ENCODE measurements around the gene XPO1. TPM values are rescaled to one million over a fixed set of nuclear protein-coding genes. Genes with fewer than 3 reads are reported as not detected.
"Not testable (repeated sequence)": the region's sequence is repeated elsewhere in the genome, so short reads cannot be mapped to it uniquely, and the experiment has no call there.

The XPO1 gene
- total RNA-seq, 4 donors from 2014 or later = 71.1 to 158 (median 119) TPM

DNA sequence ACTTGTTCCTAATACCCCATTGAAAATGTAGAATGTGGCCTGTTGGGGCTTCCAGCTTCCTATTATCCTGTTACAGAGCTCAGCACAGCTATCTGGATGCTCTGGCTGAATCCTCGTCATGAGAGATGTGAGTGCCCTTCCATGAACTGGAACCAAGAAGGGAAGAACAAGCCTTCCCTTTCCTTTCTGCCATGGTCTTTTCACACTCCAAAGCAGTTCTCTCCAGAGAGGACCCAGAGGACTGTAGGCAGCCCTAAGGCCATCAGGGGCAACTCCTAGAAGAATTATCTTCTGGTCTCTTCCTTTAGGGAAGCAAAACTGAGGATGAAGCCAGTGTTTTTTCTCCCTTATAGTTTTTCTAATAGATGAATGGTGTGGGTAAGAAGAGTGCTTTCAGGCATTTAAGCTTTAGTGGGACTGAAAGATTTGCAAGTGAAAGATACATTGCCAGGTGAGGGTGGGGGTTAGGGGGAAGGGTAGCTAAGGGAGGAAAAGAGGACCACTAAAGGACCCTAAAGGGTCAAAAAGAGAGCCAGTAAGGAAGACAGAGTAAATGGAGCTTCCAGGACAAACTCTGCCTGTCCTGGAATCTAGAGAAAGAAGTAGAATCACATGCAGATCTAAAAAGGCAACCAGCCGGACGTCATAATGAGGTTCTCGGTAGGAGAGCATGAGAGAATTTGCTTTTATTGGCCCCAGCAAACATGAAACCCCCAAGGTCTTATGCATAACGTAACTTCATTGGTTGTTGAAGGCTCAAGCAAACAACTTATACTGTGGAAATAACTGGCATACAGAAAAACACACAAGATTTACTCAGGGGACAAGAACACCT, 12.4 kb upstream of the XPO1 start:
- no peak overlapping the region for H3K4me3 ChIP-seq
- no peak overlapping the region for H3K27ac ChIP-seq
- no peaks in the 10 kb centered on the region for H3K27me3 ChIP-seq
- DNase-seq = no peak
- H3K9me3 ChIP-seq = no peaks in the 10 kb centered on the region
- H3K4me1 ChIP-seq = no peaks in the 10 kb centered on the region
- TF ChIP-seq, protein P1, sequence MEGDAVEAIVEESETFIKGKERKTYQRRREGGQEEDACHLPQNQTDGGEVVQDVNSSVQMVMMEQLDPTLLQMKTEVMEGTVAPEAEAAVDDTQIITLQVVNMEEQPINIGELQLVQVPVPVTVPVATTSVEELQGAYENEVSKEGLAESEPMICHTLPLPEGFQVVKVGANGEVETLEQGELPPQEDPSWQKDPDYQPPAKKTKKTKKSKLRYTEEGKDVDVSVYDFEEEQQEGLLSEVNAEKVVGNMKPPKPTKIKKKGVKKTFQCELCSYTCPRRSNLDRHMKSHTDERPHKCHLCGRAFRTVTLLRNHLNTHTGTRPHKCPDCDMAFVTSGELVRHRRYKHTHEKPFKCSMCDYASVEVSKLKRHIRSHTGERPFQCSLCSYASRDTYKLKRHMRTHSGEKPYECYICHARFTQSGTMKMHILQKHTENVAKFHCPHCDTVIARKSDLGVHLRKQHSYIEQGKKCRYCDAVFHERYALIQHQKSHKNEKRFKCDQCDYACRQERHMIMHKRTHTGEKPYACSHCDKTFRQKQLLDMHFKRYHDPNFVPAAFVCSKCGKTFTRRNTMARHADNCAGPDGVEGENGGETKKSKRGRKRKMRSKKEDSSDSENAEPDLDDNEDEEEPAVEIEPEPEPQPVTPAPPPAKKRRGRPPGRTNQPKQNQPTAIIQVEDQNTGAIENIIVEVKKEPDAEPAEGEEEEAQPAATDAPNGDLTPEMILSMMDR (IDR thresholded peaks at IDR 0.05) = no peak
- no peak for TF ChIP-seq POLR2A (IDR thresholded peaks at IDR 0.05)
- H3K36me3 ChIP-seq = no peaks in the 10 kb centered on the region

- no peak overlapping the region for H3K27ac ChIP-seq
These were observed 11.4 kb upstream of the XPO1 start for GRCh38 chr2:61549546-61549945.

DNA sequence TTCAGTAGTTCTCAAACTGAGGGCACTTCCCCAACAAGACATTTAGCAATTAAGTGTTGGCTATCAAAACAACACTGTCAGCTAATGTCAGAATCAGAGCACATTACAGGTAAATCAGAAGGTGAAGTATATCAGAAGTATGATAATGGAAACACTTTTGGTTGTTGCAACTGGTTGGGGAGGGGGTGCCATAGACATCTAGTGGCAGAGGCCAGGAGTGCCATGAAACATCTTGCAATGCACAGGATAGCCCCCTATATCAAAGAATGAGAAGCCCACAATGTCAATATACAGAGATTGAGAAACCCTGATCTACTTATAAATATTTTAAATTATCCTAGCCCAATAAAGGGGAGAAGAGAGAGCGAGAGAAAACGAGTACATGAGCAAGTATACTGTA, 4.9 kb upstream of the XPO1 start:
- peaks cover 0 to 6% (median 0%) of the 10 kb centered on the region in 4 donors for H3K4me1 ChIP-seq
- no peak overlapping the region for H3K27ac ChIP-seq
- H3K27me3 ChIP-seq = no peaks in the 10 kb centered on the region
- H3K36me3 ChIP-seq = no peaks in the 10 kb centered on the region
- no peak for TF ChIP-seq POLR2A (IDR thresholded peaks at IDR 0.05)
- TF ChIP-seq, protein P1 (IDR thresholded peaks at IDR 0.05) = no peak
- H3K4me3 ChIP-seq = no peak overlapping the region
- no peaks in the 10 kb centered on the region for H3K9me3 ChIP-seq
- no peak for DNase-seq

More at GRCh38 chr2:61549546-61549945, 11.4 kb upstream of the XPO1 start:
- H3K4me1 ChIP-seq = no peaks in the 10 kb centered on the region
- no peak for TF ChIP-seq POLR2A (IDR thresholded peaks at IDR 0.05)
- TF ChIP-seq, protein P1 (IDR thresholded peaks at IDR 0.05) = no peak
- H3K27me3 ChIP-seq = no peaks in the 10 kb centered on the region
- no peak overlapping the region for H3K4me3 ChIP-seq
- no peaks in the 10 kb centered on the region for H3K9me3 ChIP-seq
- DNase-seq = no peak
- no peaks in the 10 kb centered on the region for H3K36me3 ChIP-seq

DNA sequence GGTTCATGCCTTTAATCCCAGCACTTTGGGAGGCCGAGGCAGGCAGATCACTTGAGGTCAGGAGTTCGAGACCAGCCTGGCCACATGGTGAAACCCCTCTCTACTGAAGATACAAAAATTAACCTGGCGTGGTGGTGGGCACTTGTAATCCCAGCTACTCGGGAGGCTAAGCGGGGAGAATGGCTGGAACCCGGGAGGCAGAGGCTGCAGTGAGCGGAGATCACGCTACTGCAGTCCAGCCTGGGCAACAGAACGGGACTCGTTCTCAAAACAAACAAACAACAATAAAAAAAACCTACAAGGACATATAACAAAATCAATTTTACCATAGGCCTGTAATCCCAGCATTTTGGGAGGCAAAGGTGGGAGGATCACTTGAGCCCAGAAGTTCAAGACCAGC, 2.0 kb upstream of the XPO1 start:
- peaks cover 0 to 13% (median 2%) of the 10 kb centered on the region in 4 donors for H3K4me1 ChIP-seq
- H3K27me3 ChIP-seq, H3K27ac ChIP-seq, H3K36me3 ChIP-seq, H3K9me3 ChIP-seq, H3K4me3 ChIP-seq, DNase-seq: not testable (repeated sequence)

- DNase-seq = peak in 2 of 3 donors; percentile 36 to 61
- H3K27me3 ChIP-seq = no peaks in the 10 kb centered on the region
- no peak for TF ChIP-seq POLR2A (IDR thresholded peaks at IDR 0.05)
- TF ChIP-seq, protein P1 (IDR thresholded peaks at IDR 0.05) = no peak
- H3K9me3 ChIP-seq = no peaks in the 10 kb centered on the region
- H3K27ac ChIP-seq = peak overlapping the region; percentile 95 to 99 (median 97)
- peaks cover 0 to 24% (median 4%) of the 10 kb centered on the region in 4 donors for H3K4me1 ChIP-seq
- peak overlapping the region; percentile 71 to 93 (median 76) for H3K4me3 ChIP-seq
- H3K36me3 ChIP-seq = no peaks in the 10 kb centered on the region
These were observed 864 bp upstream of the XPO1 start for GRCh38 chr2:61538920-61539520.

DNA sequence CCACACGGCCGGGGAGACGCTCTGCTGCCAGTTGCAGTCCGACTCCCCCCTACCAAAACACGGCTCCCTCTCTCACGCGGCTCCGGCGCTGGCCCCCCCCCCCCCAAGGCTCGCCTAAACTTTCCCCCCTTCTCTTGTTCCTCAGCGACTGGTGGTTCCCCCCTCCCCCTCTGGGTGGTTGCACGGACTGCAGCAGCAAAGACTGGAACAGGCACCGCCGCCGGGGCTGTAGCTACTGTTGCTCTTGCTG, 281 bp downstream of the XPO1 start:
- TF ChIP-seq, protein P1 (IDR thresholded peaks at IDR 0.05) = no peak
- TF ChIP-seq POLR2A (IDR thresholded peaks at IDR 0.05) = no peak
- Histone ChIP-seq H3K27ac (peak overlapping the region; percentile 95 to 99 (median 97)), H3K36me3 (no peaks in the 10 kb centered on the region), H3K4me1 (peaks cover 0 to 26% (median 4%) of the 10 kb centered on the region in 4 donors), H3K9me3 (no peaks in the 10 kb centered on the region), H3K4me3 (peak overlapping the region; percentile 71 to 93 (median 76)), H3K27me3 (no peaks in the 10 kb centered on the region)
- no peak for DNase-seq
